HEK293 (cell line): Measurements from ENCODE around the gene AKIRIN1.

Experiments
- CTCF ChIA-PET: fragments of 350-600 bp; formaldehyde crosslinking; extraction: SDS; loops from one replicate; lab custom pipeline; 2021; ENCODE audit warnings: antibody characterized with exemption; lab: Yijun Ruan, JAX
- POLR2A ChIA-PET: fragments of 300-600 bp; formaldehyde crosslinking; extraction: SDS; loops from one replicate; lab custom pipeline; 2020; ENCODE audit warnings: antibody characterized with exemption, inconsistent platforms; lab: Yijun Ruan, JAX
- H3K27ac ChIP-seq: fragments of 200-500 bp; sonication (Bioruptor generic); 2 replicates; pipeline ENCODE4 v1.5.1; 2014; ENCODE audit warnings: low read depth, low read length, control low read depth, inconsistent platforms; ENCODE audit errors: extremely low read depth
- H3K36me3 ChIP-seq, 2 experiments: fragments of 200-500 bp in 1 of 2; sonication (Bioruptor generic) in 1 of 2; 1 replicate in 1 of 2; 2 replicates in 1 of 2; pipeline ENCODE4 v1.5.1; 2014 to 2017; ENCODE audit warnings: inconsistent platforms in 2 of 2, low read length in 2 of 2; ENCODE audit not compliant: control insufficient read depth in 2 of 2, insufficient read depth in 1 of 2
- H3K4me1 ChIP-seq: fragments of 200-500 bp; sonication (Bioruptor generic); 2 replicates; pipeline ENCODE4 v1.5.1; 2014; ENCODE audit warnings: mild to moderate bottlenecking, low read length, inconsistent platforms; ENCODE audit not compliant: control insufficient read depth, insufficient read depth
- H3K4me3 ChIP-seq: 2 replicates; pipeline ENCODE4 v1.5.1; 2011; ENCODE audit warnings: low read depth, mild to moderate bottlenecking, control low read depth, low read length, moderate library complexity
- H3K9me3 ChIP-seq: fragments of 200-500 bp; sonication (Bioruptor generic); 2 replicates; pipeline ENCODE4 v1.5.1; 2014; ENCODE audit warnings: low read depth, low read length, inconsistent platforms; ENCODE audit not compliant: control insufficient read depth, insufficient read depth
- GLIS1 ChIP-seq: fragments of 450-650 bp; formaldehyde crosslinking; IDR thresholded peaks from 2 replicates; pipeline ENCODE4 v1.5.1; 2016; ENCODE audit warnings: missing biosample characterization, missing genetic modification characterization
- OVOL3 ChIP-seq: fragments of 450-650 bp; formaldehyde crosslinking; IDR thresholded peaks from 2 replicates; pipeline ENCODE4 v1.5.1; 2016; ENCODE audit warnings: missing biosample characterization, missing genetic modification characterization
- PRDM1 ChIP-seq: fragments of 450-650 bp; formaldehyde crosslinking; IDR thresholded peaks from 2 replicates; pipeline ENCODE4; 2016; ENCODE audit warnings: missing biosample characterization, missing genetic modification characterization
- SP2 ChIP-seq: fragments of 450-650 bp; formaldehyde crosslinking; IDR thresholded peaks from 2 replicates; pipeline ENCODE4 v1.5.1; 2016; ENCODE audit warnings: missing biosample characterization, missing genetic modification characterization
- SP7 ChIP-seq: fragments of 450-650 bp; formaldehyde crosslinking; IDR thresholded peaks from 2 replicates; pipeline ENCODE4 v1.5.1; 2016; ENCODE audit warnings: missing biosample characterization, missing genetic modification characterization
- TCF7L2 ChIP-seq: IDR thresholded peaks from 2 replicates; pipeline ENCODE4 v1.6.1; 2011; ENCODE audit warnings: low read depth, mild to moderate bottlenecking, inconsistent platforms, low read length, moderate library complexity, borderline replicate concordance
- WT1 ChIP-seq: fragments of 450-650 bp; formaldehyde crosslinking; IDR thresholded peaks from 2 replicates; pipeline ENCODE4 v1.5.1; 2016; ENCODE audit warnings: missing biosample characterization, missing genetic modification characterization
- ZBTB48 ChIP-seq: fragments of 450-650 bp; formaldehyde crosslinking; IDR thresholded peaks from 2 replicates; pipeline ENCODE4 v1.5.1; 2016; ENCODE audit warnings: missing biosample characterization, missing genetic modification characterization
- ZNF10 ChIP-seq: fragments of 450-650 bp; formaldehyde crosslinking; IDR thresholded peaks from 2 replicates; pipeline ENCODE4 v1.5.1; 2017; ENCODE audit warnings: missing biosample characterization, missing genetic modification characterization
- ZNF19 ChIP-seq: fragments of 450-650 bp; formaldehyde crosslinking; IDR thresholded peaks from 2 replicates; pipeline ENCODE4; 2016; ENCODE audit warnings: missing biosample characterization, missing genetic modification characterization, low read depth
- ZNF202 ChIP-seq: fragments of 450-650 bp; formaldehyde crosslinking; IDR thresholded peaks from 2 replicates; pipeline ENCODE4 v1.5.1; 2016; ENCODE audit warnings: missing biosample characterization, missing genetic modification characterization, borderline replicate concordance
- ZNF214 ChIP-seq: fragments of 450-650 bp; formaldehyde crosslinking; IDR thresholded peaks from 2 replicates; pipeline ENCODE4 v1.5.1; 2017; ENCODE audit warnings: missing biosample characterization, mild to moderate bottlenecking, missing genetic modification characterization, borderline replicate concordance
- ZNF366 ChIP-seq: fragments of 450-650 bp; formaldehyde crosslinking; conservative IDR thresholded peaks from 2 replicates; pipeline ENCODE4 v1.5.1; 2016; ENCODE audit warnings: missing biosample characterization, missing genetic modification characterization
- ZNF558 ChIP-seq: fragments of 450-650 bp; formaldehyde crosslinking; IDR thresholded peaks from 2 replicates; pipeline ENCODE4 v1.5.1; 2016; ENCODE audit warnings: missing biosample characterization, missing genetic modification characterization
- ZNF561 ChIP-seq: fragments of 450-650 bp; IDR thresholded peaks from 2 replicates; pipeline ENCODE4 v1.5.1; 2018; ENCODE audit warnings: missing biosample characterization, missing genetic modification characterization, borderline replicate concordance
- ZNF701 ChIP-seq: fragments of 450-650 bp; formaldehyde crosslinking; IDR thresholded peaks from 2 replicates; pipeline ENCODE4 v1.5.1; 2016; ENCODE audit warnings: missing biosample characterization, missing genetic modification characterization
- ZNF707 ChIP-seq: fragments of 450-650 bp; formaldehyde crosslinking; IDR thresholded peaks from 2 replicates; pipeline ENCODE4 v1.5.1; 2016; ENCODE audit warnings: missing biosample characterization, missing genetic modification characterization
- ZNF830 ChIP-seq: fragments of 450-650 bp; IDR thresholded peaks from 2 replicates; pipeline ENCODE4 v1.5.0; 2018; ENCODE audit warnings: missing biosample characterization, missing genetic modification characterization, low read depth, mild to moderate bottlenecking, moderate library complexity
- ZNF843 ChIP-seq: fragments of 450-650 bp; formaldehyde crosslinking; IDR thresholded peaks from 2 replicates; pipeline ENCODE4 v1.5.1; 2016; ENCODE audit warnings: missing biosample characterization, missing genetic modification characterization
- TF ChIP-seq, protein P1 (sequence below): fragments of 450-650 bp; formaldehyde crosslinking; IDR thresholded peaks from 2 replicates; pipeline ENCODE4 v1.5.1; 2016; ENCODE audit warnings: missing biosample characterization, missing genetic modification characterization

Gene AKIRIN1

DNA sequence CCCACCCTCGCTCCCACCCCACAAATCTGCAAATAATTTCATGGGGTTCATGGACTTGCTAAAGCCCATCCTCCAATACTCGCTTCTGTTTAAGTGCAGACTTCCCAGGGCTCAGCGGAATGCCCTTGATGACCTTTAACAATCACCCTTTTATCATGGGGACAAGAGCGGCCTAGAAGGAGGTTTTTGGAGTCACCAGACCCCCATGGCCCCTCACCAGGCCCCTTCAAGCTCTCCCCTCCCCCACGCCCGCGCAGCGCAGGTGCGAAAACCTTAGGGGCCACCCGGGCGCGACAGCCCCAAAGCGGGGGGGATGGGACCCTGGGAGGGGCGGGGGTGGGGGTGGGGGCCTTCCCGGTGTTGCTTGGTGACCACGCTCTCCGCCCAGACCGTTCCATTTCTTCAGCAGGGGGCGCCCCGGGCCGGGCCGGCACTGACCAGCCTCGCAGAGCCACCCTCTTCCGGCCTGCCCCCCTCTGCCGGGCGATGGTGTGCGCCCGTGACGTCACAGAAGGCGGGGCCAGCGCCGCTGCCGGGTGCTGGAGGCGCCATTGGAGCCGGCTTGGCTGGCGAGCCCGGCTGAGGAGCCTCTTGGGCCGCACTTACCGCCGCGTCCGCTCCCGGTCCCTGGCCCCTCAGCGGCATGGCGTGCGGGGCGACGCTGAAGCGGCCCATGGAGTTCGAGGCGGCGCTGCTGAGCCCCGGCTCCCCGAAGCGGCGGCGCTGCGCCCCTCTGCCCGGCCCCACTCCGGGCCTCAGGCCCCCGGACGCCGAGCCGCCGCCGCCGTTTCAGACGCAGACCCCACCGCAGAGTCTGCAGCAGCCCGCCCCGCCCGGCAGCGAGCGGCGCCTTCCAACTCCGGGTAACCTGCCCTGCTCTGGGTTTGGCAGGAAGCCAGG lies at the start of gene AKIRIN1 (continued):
- TF ChIP-seq OVOL3 (tag by site-specific recombination) = no peak
- no peak for TF ChIP-seq ZNF707
- TF ChIP-seq WT1 = no peak; the same call in 1 of the 2 replicates
- TF ChIP-seq, protein P1, sequence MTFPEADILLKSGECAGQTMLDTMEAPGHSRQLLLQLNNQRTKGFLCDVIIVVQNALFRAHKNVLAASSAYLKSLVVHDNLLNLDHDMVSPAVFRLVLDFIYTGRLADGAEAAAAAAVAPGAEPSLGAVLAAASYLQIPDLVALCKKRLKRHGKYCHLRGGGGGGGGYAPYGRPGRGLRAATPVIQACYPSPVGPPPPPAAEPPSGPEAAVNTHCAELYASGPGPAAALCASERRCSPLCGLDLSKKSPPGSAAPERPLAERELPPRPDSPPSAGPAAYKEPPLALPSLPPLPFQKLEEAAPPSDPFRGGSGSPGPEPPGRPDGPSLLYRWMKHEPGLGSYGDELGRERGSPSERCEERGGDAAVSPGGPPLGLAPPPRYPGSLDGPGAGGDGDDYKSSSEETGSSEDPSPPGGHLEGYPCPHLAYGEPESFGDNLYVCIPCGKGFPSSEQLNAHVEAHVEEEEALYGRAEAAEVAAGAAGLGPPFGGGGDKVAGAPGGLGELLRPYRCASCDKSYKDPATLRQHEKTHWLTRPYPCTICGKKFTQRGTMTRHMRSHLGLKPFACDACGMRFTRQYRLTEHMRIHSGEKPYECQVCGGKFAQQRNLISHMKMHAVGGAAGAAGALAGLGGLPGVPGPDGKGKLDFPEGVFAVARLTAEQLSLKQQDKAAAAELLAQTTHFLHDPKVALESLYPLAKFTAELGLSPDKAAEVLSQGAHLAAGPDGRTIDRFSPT (tag by site-specific recombination) = no peak
- peak; percentile 69; the same call in 1 of the 2 replicates for TF ChIP-seq SP7 (tag by site-specific recombination)
- no peak for TF ChIP-seq TCF7L2
- TF ChIP-seq ZNF202 (tag by site-specific recombination) = no peak
- peak; percentile 95 for TF ChIP-seq ZBTB48 (tag by site-specific recombination)
- peak; percentile 71 for TF ChIP-seq GLIS1
- TF ChIP-seq ZNF366 (tag by site-specific recombination) = no peak
- TF ChIP-seq ZNF214 (tag by site-specific recombination) = no peak
- TF ChIP-seq ZNF561 (tag by site-specific recombination) = no peak
- no peak for TF ChIP-seq PRDM1 (tag by site-specific recombination)
- TF ChIP-seq ZNF843 = no peak
- no peak for TF ChIP-seq ZNF558
- no peak for TF ChIP-seq ZNF19 (tag by site-specific recombination)

GRCh38 chr1:38941527-38942019 lies 49.5 kb upstream of the AKIRIN1 start, which contains the start of gene RHBDL2:
Gene RHBDL2 (minus strand): TSS chr1:38941830. CDS start chr1:38919212, 22,618 bp downstream.
- CTCF ChIA-PET = no interaction called here
- TF ChIP-seq ZNF701 (no peak), SP2 (0 out of 2 replicates have a peak, but pooled peaks have one; percentile 16)
- no peak within 1 kb of the TSS for H3K27ac ChIP-seq
- H3K4me3 ChIP-seq = no peak within 1 kb of the TSS
- H3K36me3 ChIP-seq = no peaks in the 10 kb centered on the region
- no peaks in the 10 kb centered on the region for H3K4me1 ChIP-seq
- POLR2A ChIA-PET = no interaction called here
- no peaks in the 10 kb centered on the region for H3K9me3 ChIP-seq

GRCh38 chr1:38942664-38943428 lies 48.2 kb upstream of the AKIRIN1 start:
- TF ChIP-seq ZNF214 (tag by site-specific recombination) = no peak
- no peak for TF ChIP-seq ZNF10 (tag by site-specific recombination)
- TF ChIP-seq ZNF830 = no peak

More at GRCh38 chr1:38942664-38943428, 48.2 kb upstream of the AKIRIN1 start:
- no peak overlapping the region for H3K27ac ChIP-seq
- no peaks in the 10 kb centered on the region for H3K36me3 ChIP-seq
- H3K4me3 ChIP-seq = no peak overlapping the region
- H3K9me3 ChIP-seq = no peaks in the 10 kb centered on the region
- ChIA-PET CTCF (interaction anchor here (0.7 kb wide), 1 partner anchor 427 kb away, joined by 4 read pairs; no protein-coding TSS in a partner anchor), POLR2A (no interaction called here)
- no peaks in the 10 kb centered on the region for H3K4me1 ChIP-seq
